HG03432 (cell line): ENCODE data around the gene RGR.

Experiments used
- ATAC-seq: cut with Tn5 transposase; IDR thresholded peaks from one replicate; pipeline ENCODE4 v1.9.1; 2021; ENCODE audit warnings: mild to moderate bottlenecking, moderate library complexity; ENCODE audit not compliant: unreplicated experiment

Gene RGR, protein sequence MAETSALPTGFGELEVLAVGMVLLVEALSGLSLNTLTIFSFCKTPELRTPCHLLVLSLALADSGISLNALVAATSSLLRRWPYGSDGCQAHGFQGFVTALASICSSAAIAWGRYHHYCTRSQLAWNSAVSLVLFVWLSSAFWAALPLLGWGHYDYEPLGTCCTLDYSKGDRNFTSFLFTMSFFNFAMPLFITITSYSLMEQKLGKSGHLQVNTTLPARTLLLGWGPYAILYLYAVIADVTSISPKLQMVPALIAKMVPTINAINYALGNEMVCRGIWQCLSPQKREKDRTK

DNA sequence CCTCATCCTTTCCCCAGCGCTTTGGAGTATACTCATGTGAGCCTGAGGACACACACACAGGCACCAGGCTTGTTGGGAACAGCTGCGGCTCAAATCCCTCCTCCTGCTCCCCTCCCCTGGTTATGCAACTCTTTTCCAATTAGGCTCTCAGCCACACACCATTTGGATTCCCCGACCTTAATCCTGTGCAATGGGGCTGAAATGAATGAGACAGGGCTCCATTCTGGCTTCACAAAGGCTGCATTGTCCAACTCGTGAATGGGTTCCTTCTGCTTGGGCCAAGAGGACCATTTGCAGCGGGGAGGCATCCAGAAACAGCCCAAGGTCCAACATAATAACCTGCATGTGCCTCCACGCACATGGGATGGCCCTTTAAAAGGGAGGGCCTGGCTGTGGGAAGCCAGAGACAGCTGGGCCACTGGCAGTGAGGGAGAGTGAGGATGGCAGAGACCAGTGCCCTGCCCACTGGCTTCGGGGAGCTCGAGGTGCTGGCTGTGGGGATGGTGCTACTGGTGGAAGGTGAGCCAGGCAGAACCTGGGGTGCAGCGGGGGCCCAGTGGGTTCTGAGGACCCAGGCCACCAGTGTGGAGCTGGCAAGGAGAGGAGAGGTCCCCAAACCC is at the start of gene RGR:
Gene RGR, plus strand, starts transcription at position 403 of the 620 bp plus-strand sequence. Its CDS starts 38 bp downstream, at position 441.
- ATAC-seq = no peak

DNA sequence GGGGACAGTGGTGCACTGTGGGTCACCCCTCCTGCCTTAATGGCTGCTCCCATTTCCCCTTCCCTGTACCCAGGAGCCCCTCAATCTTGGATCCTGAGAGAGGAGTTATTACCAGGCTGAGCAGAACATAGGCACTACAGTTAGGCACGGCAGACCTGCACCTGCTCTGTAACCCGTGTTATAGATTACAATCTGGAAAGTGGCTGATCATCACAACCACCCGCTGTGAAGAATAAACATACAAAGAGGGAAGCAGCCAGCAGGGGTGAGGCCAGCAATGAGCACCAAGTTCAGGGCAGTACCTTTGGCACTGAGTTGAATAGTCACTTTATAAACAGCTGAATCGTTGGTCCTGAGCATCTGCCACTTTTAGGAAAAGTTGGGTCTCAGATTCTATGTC is 48.8 kb upstream of the RGR start:
- ATAC-seq = no peak

DNA sequence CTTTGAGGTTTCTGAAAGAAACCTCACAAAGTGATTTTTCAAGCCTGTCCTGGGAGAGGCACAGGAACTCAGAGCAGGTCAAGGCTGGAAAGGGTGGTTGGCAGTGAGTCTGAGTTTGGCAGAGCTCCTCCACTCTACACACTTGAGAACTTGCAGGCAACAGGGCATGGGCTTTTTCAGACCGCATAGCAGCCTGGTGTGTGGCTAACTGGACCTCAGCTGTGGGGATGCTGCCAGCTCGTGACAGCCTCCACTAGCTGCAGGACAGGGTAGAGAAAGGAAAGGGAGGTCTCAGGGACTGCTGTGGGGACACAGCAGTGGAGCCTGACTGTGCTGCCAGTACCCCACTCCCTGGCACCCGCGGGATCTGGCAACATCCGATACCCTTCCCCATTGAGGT is 47.9 kb upstream of the RGR start:
- no peak for ATAC-seq

DNA sequence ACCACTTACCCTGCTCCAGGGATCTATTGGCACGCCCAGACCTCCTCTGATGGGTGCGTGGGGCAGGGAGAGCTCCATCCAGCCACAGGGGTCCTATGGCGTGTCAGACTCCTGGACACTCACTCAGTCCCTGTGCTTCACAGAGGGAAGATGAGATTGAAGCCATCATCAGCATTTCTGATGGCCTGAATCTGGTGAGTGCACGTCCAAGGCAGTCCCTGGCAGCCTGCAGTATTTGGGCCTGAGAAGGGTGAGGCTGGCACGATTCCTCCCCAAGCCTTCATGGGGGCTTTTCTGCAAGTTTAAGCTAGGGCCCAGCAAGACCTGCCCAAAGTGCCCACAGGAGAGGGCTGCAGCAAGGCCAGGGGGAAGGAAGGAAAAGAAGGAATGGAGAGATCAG is 47.2 kb upstream of the RGR start:
- ATAC-seq = no peak

DNA sequence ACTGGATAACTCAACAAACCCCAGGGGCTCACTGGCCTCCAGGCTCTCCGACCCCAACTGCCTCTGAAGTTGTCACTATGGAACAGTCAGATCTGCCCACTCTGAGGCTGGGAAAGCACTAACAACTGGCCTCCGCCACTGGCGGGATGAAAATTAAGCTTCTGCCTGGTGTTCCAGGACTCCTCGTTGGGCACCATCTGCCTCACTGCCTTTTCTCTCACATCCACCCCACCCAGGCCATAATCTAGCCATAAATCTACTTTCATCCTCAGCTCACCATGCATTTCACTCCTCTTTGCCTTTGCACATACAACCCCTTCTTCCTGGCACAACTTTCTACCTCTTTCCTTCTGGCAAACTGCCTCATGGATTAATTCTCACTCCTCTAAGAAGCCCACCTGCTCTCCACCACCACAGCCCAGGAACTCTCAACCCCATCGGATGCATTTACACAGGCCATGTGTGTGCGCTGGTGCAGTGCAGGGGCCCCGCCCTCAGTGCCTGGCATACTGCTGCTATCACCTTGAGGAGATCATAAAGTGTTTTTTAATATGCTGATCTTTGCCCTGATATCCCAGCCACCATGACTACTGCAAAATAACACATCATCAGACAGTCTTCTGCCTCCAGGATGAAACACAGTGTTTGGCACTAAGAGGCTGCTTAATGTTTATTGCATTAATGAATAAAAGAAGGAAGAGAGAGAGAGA is 46.5 kb upstream of the RGR start:
- no peak for ATAC-seq

DNA sequence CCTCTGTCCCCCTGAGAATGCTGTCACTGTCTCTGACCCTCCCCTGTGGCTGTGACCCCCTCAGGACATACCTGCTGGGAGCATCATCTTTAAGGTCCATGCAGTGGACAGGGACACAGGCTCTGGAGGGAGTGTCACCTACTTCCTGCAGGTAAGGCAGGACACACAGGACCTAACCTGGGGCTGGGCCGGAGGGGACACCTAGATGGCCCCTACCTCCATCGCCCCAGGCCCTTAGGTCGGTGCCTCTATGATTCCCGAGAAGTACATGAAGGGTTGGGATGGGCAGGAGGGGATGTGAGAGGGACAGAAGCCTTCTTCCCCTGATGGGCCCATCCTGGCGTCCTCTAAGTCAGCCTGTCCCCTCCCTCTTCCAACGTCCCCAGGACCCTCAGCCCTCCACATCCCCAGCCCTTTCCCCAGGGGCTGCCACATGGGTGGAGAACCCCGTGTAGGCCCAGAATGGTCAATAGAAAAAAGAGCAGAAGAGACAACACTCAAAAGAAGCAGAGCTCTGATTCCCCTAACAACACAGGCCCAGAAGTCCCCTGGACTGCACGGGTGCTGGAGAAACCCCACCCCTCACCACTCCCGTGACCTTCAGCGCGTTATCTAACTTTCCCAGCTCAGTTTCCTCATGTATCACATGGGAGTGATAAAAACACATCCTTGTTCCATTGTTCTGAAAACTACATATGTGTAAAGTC is 44.2 kb upstream of the RGR start:
- no peak for ATAC-seq

DNA sequence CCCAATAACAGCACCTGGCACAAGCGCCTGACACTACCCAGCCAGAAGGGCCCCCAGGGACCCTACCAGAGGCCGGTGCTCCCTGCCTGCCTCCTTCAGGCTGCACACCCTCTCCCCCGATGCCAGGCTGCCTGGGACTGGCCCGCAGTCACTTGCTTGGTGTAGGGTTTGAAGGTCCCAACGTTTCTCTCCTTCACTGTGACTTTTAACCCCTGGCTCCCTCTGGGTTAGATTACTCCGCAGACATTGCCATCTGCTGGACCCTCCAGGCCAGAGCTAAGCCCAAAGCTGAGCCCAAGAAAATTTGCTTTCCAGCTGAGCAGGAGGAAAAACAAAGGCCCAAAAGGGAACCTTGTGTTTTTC is 43.6 kb upstream of the RGR start:
- ATAC-seq = no peak

DNA sequence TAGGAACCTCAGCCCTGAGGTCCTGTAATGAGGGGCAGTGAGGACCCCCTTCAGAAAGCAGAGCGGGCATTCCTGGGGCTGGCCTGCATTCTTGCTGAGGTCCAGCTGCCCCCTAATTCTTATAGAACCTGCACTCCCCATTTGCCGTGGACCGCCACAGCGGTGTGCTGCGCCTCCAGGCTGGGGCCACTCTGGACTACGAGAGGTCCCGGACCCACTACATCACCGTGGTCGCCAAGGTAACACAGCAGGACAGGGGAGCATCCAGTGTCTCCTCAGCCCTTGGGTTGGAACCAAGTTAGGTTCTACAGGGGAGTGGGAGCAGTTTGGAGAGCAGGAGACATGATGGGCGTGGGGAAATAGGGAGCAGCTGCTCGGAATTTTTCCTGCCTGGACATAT is 43.2 kb upstream of the RGR start:
- no peak for ATAC-seq

DNA sequence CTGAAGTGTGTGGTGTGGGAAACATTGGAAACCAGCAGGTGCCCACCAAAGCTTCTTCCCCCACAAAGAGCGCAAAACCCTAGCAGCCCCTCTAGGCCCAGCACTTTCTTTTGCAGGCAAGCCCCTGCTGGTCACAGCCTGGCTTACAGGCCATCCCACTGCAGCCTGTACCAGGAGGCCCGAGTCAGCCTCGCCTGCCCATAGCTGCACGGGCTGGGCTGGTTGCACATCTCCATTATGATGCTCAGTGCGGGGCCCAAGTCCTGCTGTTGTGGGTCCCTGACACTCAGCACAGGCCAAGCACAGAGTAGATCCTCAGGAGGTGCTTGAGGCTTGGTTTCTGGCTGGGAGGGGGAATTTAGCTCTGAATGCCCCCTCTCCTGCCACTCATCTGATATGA is 42.5 kb upstream of the RGR start:
- no peak for ATAC-seq

DNA sequence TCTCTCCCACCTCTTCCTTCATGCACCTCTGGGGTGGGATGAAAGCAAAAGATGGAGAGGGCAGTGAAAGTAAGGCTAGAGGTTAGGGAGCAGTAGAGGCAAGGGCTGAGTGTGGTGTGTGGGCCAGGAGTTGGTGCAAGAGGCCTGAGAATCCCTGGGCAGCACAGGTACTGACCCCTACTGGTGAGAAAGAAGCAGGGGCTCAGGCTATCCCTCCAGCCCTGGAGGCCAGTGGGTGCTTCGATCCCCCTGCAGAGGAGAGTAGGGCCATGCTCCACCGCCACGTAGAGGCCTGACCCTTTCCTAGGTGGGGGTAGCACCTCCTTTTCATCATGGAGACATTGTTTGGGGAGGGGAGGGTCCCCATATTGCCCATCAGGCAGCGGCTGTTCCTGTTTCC is 40.7 kb upstream of the RGR start:
- ATAC-seq = peak; percentile 68

DNA sequence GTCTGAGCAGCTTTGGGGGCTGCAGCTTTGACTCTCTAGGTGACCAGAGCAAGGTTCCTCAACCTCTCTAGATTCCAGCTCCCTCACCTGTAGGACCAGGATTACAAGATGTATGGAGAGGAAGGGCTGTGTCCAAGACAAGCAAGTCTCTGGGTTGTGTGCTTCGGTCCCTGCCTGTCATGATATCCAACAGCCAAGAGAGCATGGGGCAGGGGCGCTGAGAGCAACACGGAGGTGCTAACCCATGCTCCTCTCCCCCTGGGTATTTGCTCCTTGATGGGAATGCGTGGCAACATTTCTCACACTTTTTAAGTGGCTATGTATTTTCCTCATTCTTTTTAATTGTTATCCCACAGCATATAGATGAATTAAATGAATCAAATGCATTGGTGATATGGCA is 40.2 kb upstream of the RGR start:
- no peak for ATAC-seq

DNA sequence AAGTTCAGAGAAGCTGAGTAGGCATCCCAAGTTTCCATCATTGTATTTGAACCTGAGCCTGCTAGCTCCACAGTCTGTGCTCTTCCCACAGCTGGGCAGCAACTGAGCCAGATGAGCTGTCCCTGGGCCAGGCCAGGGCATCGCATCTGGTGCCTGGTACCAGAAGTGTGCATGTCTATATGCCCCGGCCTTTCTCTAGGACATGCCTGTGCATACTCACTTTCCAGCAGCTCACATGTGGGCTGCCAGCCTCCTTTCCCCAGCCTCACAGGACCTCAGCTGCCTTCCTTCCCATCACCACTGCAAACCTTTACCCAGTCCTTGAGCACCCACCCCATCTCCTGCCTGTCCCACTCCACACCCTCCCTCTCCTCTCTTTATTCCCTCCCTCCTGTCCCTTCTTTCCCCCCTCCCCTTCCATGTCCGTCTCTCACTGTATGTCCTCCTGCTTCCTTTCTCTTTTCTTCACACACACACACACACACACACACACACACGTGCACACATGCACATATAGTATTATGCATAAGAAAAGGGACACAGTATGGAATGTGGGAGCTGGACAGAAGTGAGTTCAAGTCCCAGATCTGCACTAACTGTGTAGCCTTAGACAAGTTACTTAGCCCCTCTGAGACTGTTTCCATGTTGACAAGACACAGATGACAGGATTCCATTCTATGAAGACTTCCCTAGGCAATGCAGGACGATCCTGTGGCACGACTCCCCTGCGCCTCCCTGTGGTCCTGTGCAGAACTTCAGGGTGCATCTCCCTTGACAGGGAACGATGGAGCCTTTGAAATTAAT is 39.6 kb upstream of the RGR start:
- ATAC-seq = peak; percentile 80

DNA sequence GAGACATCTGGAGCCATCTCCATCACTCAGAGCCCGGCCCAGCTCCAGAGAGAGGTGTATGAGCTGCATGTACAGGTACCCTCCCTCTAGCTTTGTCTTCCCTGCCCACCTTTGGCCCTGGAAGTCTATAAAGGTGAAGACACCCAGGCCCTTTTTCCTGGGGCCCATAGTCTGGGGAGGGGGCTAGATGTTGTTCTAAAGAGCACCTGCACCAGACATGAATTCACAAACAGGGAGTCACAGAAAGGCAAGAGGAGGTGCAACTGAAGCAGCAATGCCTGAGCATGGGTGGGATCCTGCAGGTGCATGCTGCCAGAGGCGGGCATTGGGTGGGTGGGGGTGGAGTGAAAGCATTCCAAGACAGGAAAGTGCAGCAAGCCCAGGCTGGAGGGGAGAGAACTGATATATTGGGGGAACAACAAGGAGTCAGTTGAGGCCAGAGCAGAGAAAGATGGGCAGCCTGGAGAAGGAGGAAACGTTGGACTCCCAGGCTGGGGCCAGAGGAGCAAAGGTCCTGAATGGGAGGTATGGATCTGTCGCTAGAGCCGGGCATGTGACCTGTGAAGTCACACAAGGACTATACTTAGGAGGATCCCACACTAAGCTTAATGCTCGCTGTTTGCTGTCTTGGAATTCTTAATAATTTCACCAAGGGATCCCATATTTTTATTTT is 38.9 kb upstream of the RGR start:
- no peak for ATAC-seq

DNA sequence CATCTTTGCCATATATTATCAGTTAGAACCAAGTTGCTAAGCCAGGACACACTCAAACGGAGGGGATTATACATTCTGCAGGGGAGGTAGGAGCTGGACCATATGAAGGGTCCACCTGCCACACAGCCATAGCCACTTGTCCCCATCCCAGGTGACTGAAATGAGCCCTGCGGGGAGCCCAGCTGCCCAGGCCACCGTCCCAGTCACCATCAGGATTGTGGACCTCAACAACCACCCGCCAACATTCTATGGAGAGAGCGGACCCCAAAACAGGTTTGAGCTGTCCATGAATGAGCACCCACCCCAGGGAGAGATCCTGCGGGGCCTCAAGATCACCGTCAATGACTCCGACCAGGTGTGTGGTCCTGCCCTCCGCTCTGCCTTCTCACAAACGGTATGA is 36.8 kb upstream of the RGR start:
- ATAC-seq = no peak

DNA sequence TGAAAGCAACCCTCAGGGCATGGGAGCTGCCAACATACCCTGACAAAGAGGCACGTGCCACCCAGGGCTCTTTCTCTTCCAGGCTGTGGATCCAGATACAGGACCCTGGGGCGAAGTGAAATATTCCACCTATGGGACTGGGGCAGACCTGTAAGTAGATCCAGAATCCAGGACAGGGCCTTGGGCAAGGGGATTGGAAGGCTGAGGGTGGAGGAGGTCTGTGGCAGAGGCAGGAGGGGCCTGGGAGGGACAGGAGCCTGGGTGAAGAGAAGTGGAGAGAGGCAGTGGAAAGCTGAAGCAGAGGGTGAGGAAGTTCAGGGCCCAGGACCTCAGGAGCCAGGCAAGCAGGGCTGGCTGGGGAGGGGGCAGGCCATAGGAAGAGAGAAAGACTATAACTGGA is 33.3 kb upstream of the RGR start:
- no peak for ATAC-seq

DNA sequence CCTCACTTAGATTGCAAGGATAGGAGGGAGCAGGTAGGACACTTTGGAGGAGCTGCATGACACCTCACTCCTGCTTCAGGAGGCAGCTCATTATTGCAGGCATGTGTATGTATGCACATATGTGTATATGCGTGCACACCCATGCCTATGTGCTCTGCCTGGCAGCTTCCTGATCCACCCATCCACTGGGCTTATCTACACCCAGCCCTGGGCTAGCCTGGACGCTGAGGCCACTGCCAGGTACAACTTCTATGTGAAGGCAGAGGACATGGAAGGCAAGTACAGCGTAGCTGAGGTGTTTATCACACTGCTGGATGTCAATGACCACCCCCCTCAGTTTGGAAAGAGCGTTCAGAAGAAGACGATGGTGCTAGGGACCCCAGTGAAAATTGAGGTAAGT is 32.8 kb upstream of the RGR start:
- no peak for ATAC-seq

DNA sequence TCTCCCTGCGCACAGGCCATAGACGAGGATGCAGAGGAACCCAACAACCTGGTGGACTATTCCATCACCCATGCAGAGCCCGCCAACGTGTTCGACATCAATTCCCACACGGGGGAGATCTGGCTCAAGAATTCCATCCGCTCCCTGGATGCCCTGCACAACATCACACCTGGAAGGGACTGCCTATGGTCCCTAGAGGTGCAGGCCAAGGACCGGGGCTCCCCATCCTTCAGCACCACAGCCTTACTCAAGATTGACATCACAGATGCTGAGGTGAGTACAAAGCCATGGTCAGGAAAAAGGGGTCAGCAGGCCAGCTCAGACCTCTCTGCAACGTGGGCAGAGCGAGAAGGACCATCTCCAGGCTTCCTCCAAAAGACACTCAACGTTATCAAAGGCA is 31.8 kb upstream of the RGR start:
- ATAC-seq = no peak

DNA sequence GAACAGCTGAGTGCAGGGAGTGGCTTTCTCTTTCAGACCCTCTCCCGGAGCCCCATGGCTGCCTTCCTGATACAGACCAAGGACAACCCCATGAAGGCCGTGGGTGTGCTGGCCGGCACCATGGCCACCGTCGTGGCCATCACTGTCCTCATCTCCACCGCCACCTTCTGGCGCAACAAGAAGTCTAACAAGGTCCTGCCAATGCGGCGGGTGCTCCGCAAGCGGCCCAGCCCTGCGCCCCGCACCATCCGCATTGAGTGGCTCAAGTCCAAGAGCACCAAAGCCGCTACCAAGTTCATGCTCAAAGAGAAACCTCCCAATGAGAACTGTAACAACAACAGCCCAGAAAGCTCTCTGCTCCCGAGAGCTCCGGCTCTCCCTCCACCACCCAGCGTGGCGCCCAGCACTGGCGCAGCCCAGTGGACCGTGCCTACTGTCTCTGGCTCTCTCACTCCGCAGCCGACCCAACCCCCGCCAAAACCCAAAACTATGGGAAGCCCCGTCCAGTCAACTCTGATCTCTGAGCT is 30.7 kb upstream of the RGR start:
- peak; percentile 7 for ATAC-seq

DNA sequence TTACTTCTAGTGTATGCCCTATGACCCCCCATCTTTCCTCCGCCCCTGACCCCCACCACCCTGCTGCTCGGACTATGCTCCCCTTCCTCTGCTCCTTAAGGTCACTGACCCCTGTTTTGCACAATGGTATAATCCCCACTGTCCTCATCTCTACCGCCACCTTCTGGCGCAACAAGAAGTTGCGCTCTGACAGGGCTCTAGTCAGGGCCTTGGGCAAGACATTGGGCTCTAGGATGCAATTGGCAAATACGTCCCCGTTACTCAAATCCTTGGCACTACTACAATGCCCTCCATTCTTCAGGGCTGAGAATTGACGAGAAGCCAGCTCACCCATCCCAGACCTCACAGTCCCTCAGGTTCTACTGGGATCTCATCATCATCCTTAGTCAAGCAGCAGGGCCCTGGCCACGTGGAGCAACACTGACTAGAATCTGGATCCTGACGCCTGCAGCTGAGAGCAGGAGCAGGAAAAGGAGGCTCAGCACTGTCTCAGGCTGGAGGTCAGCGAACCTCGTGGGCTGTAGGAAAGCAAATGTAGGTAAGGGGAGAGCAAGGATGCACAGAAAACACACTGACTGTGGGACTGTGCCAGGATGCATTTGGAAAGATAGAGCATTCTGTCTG is 30.1 kb upstream of the RGR start:
- ATAC-seq = peak; percentile 88

DNA sequence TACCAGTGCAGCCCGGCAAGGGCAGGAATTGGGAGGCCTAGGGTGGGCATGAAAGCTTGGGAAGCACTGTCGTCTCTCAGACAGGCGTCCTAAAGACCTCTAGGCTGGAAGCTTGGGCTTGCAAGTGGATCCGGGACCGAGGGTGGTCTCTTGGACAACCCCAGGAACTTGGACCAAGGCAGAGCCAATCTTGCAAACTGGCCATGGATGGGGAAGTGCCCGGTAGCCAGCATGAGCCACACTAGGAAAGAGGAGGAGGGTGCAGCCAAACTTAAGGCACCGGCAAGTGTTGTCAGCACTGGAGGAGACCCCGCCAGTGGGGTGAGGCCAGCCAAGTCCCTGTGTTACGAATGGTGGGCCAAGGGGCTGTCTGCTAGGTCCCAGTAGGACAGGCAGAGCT is 28.0 kb upstream of the RGR start:
- ATAC-seq = no peak
